SK-N-SH treated with all-trans-retinoic acid at 6 μM for 48 hours (cell line): Measurements from ENCODE around the gene NCKAP5.

ENCODE experiments used
- ATAC-seq: fragments of 200-7000 bp; cut with Tn5 transposase; 3 replicates; pipeline ENCODE4 v1.9.1; 2020; ENCODE audit warnings: mild to moderate bottlenecking, moderate library complexity
- ARNTL ChIP-seq: fragments of 450-650 bp; formaldehyde crosslinking; IDR thresholded peaks from 2 replicates; pipeline ENCODE4 v1.5.0; 2020; ENCODE audit warnings: low read depth, mild to moderate bottlenecking, moderate library complexity, borderline replicate concordance
- BACH2 ChIP-seq: fragments of 250-450 bp; sonication (Bioruptor Pico); IDR thresholded peaks from 2 replicates; pipeline ENCODE4 v1.9.0; 2021; ENCODE audit warnings: mild to moderate bottlenecking, borderline replicate concordance
- CSDC2 ChIP-seq: fragments of 250-450 bp; sonication (Bioruptor Pico); IDR thresholded peaks from 2 replicates; pipeline ENCODE4 v1.5.0; 2020; ENCODE audit warnings: mild to moderate bottlenecking, moderate library complexity
- CSRNP3 ChIP-seq: fragments of 250-450 bp; sonication (Bioruptor Pico); IDR thresholded peaks from 2 replicates; pipeline ENCODE4 v1.5.1; 2021; ENCODE audit warnings: mild to moderate bottlenecking, moderate library complexity
- ESRRG ChIP-seq: fragments of 250-450 bp; sonication (Bioruptor Pico); IDR thresholded peaks from 2 replicates; pipeline ENCODE4 v1.6.1; 2021; ENCODE audit warnings: mild to moderate bottlenecking
- GLIS3 ChIP-seq: fragments of 250-450 bp; sonication (Bioruptor Pico); IDR thresholded peaks from 2 replicates; pipeline ENCODE4 v1.5.0; 2020; ENCODE audit warnings: mild to moderate bottlenecking, moderate library complexity
- ISL1 ChIP-seq: fragments of 250-450 bp; sonication (Bioruptor Pico); IDR thresholded peaks from 2 replicates; pipeline ENCODE4 v2.1.2; 2022; ENCODE audit warnings: mild to moderate bottlenecking, moderate library complexity
- OSR1 ChIP-seq: fragments of 250-450 bp; sonication (Bioruptor Pico); IDR thresholded peaks from 2 replicates; pipeline ENCODE4 v1.8.0; 2022; ENCODE audit warnings: moderate library complexity, mild to moderate bottlenecking, inconsistent platforms
- PATZ1 ChIP-seq: fragments of 250-450 bp; sonication (Bioruptor Pico); IDR thresholded peaks from 2 replicates; pipeline ENCODE4 v1.8.0; 2020; ENCODE audit warnings: mild to moderate bottlenecking, moderate library complexity, borderline replicate concordance
- POU6F1 ChIP-seq: fragments of 250-450 bp; sonication (Bioruptor Pico); IDR thresholded peaks from 2 replicates; pipeline ENCODE4 v1.8.0; 2021; ENCODE audit warnings: low read depth, mild to moderate bottlenecking, moderate library complexity, borderline replicate concordance
- RARB ChIP-seq: fragments of 250-450 bp; sonication (Bioruptor Pico); IDR thresholded peaks from 2 replicates; pipeline ENCODE4 v1.8.0; 2021; ENCODE audit warnings: mild to moderate bottlenecking, moderate library complexity
- SNAI2 ChIP-seq: fragments of 250-450 bp; sonication (Bioruptor Pico); IDR thresholded peaks from 2 replicates; pipeline ENCODE4 v1.5.0; 2020; ENCODE audit warnings: mild to moderate bottlenecking, moderate library complexity
- TCF4 ChIP-seq: fragments of 250-450 bp; sonication (Bioruptor Pico); IDR thresholded peaks from 2 replicates; pipeline ENCODE4 v1.8.0; 2021; ENCODE audit warnings: mild to moderate bottlenecking, moderate library complexity, borderline replicate concordance
- TOX ChIP-seq: fragments of 250-450 bp; sonication (Bioruptor Pico); IDR thresholded peaks from 2 replicates; pipeline ENCODE4 v1.8.0; 2021; ENCODE audit warnings: mild to moderate bottlenecking, moderate library complexity, borderline replicate concordance
- ZC3H10 ChIP-seq: fragments of 250-450 bp; sonication (Bioruptor Pico); IDR thresholded peaks from 2 replicates; pipeline ENCODE4 v1.5.1; 2021; ENCODE audit warnings: mild to moderate bottlenecking, moderate library complexity
- ZFP30 ChIP-seq: fragments of 450-650 bp; formaldehyde crosslinking; IDR thresholded peaks from 2 replicates; pipeline ENCODE4 v1.5.0; 2022; ENCODE audit warnings: mild to moderate bottlenecking, moderate library complexity
- ZNF565 ChIP-seq: fragments of 450-650 bp; formaldehyde crosslinking; conservative IDR thresholded peaks from 2 replicates; pipeline ENCODE4 v1.5.0; 2020; ENCODE audit warnings: low read depth, mild to moderate bottlenecking, moderate library complexity
- ZNF70 ChIP-seq: fragments of 450-650 bp; formaldehyde crosslinking; IDR thresholded peaks from 2 replicates; pipeline ENCODE4 v1.5.0; 2020; ENCODE audit warnings: mild to moderate bottlenecking, moderate library complexity
- ZNF8 ChIP-seq: fragments of 450-650 bp; formaldehyde crosslinking; IDR thresholded peaks from 2 replicates; pipeline ENCODE4 v1.5.0; 2020; ENCODE audit warnings: mild to moderate bottlenecking, moderate library complexity
- TF ChIP-seq, protein P1 (sequence below): fragments of 250-450 bp; sonication (Bioruptor Pico); IDR thresholded peaks from 2 replicates; pipeline ENCODE4 v1.5.1; 2020; ENCODE audit warnings: low read depth, mild to moderate bottlenecking, moderate library complexity
- TF ChIP-seq, protein P2 (sequence below): fragments of 250-450 bp; sonication (Bioruptor Pico); IDR thresholded peaks from 2 replicates; pipeline ENCODE4 v1.5.0; 2020; ENCODE audit warnings: mild to moderate bottlenecking, moderate library complexity

Gene NCKAP5

GRCh38 chr2:132897111-132897510 lies 671.2 kb downstream of the NCKAP5 start:
- TF ChIP-seq ESRRG (CRISPR knock-in tag) (no peak), TCF4 (CRISPR knock-in tag) (no peak), ARNTL (no peak), BACH2 (no peak), PATZ1 (CRISPR knock-in tag) (no peak), ZFP30 (no peak), GLIS3 (CRISPR knock-in tag) (no peak), CSDC2 (CRISPR knock-in tag) (no peak), OSR1 (no peak), ISL1 (CRISPR knock-in tag) (no peak), ZC3H10 (CRISPR knock-in tag) (no peak), ZNF8 (CRISPR knock-in tag) (no peak), ZNF565 (CRISPR knock-in tag) (no peak), SNAI2 (CRISPR knock-in tag) (no peak), CSRNP3 (CRISPR knock-in tag) (no peak), TOX (no peak), ZNF70 (CRISPR knock-in tag) (no peak), RARB (CRISPR knock-in tag) (no peak)
- TF ChIP-seq, protein P1, sequence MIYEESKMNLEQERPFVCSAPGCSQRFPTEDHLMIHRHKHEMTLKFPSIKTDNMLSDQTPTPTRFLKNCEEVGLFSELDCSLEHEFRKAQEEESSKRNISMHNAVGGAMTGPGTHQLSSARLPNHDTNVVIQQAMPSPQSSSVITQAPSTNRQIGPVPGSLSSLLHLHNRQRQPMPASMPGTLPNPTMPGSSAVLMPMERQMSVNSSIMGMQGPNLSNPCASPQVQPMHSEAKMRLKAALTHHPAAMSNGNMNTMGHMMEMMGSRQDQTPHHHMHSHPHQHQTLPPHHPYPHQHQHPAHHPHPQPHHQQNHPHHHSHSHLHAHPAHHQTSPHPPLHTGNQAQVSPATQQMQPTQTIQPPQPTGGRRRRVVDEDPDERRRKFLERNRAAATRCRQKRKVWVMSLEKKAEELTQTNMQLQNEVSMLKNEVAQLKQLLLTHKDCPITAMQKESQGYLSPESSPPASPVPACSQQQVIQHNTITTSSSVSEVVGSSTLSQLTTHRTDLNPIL (CRISPR knock-in tag), result no peak
- TF ChIP-seq, protein P2, sequence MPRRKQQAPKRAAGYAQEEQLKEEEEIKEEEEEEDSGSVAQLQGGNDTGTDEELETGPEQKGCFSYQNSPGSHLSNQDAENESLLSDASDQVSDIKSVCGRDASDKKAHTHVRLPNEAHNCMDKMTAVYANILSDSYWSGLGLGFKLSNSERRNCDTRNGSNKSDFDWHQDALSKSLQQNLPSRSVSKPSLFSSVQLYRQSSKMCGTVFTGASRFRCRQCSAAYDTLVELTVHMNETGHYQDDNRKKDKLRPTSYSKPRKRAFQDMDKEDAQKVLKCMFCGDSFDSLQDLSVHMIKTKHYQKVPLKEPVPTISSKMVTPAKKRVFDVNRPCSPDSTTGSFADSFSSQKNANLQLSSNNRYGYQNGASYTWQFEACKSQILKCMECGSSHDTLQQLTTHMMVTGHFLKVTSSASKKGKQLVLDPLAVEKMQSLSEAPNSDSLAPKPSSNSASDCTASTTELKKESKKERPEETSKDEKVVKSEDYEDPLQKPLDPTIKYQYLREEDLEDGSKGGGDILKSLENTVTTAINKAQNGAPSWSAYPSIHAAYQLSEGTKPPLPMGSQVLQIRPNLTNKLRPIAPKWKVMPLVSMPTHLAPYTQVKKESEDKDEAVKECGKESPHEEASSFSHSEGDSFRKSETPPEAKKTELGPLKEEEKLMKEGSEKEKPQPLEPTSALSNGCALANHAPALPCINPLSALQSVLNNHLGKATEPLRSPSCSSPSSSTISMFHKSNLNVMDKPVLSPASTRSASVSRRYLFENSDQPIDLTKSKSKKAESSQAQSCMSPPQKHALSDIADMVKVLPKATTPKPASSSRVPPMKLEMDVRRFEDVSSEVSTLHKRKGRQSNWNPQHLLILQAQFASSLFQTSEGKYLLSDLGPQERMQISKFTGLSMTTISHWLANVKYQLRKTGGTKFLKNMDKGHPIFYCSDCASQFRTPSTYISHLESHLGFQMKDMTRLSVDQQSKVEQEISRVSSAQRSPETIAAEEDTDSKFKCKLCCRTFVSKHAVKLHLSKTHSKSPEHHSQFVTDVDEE, result no peak
- ATAC-seq, result no peak

- TF ChIP-seq ZC3H10 (CRISPR knock-in tag), result no peak
- no peak for TF ChIP-seq GLIS3 (CRISPR knock-in tag)
- TF ChIP-seq ZNF8 (CRISPR knock-in tag), result no peak
- TF ChIP-seq TOX, result no peak
- no peak for TF ChIP-seq TCF4 (CRISPR knock-in tag)
- TF ChIP-seq ZNF565 (CRISPR knock-in tag), result no peak
- TF ChIP-seq POU6F1 (CRISPR knock-in tag), result no peak
- TF ChIP-seq, protein P1 (CRISPR knock-in tag), result no peak
- no peak for TF ChIP-seq RARB (CRISPR knock-in tag)
- TF ChIP-seq CSRNP3 (CRISPR knock-in tag), result no peak
- no peak for ATAC-seq
These were observed 672.2 kb downstream of the NCKAP5 start for GRCh38 chr2:132896073-132896472.
